ENCODE data around the gene VSIG4. TPM values are rescaled to one million over a fixed set of nuclear protein-coding genes. Genes with fewer than 3 reads are reported as not detected.

VSIG4 gene
- total and polyA plus RNA-seq, 10 of the 15 experiments (the other 5 are each of a cell fraction or from before 2014, with no cell fraction given): 0.05 to 0.36 TPM; not detected in 8

- no TSS peak for BruUV-seq (replicated peaks)
- TF ChIP-seq POLR2AphosphoS5 (IDR thresholded peaks at IDR 0.05; ENCODE audit: low read length) (no peak), SMAD5 (IDR thresholded peaks at IDR 0.05; ENCODE audit: low read depth) (no peak), SREBF1 (IDR thresholded peaks at IDR 0.05; ENCODE audit: low read length) (no peak), FOS (IDR thresholded peaks at IDR 0.05; ENCODE audit: borderline replicate concordance, extremely low read depth, insufficient read length) (no peak), TCF3 (IDR thresholded peaks at IDR 0.05; ENCODE audit: borderline replicate concordance, insufficient read depth, low read depth, low read length) (no peak), ZBTB11 (CRISPR knock-in tag; IDR thresholded peaks at IDR 0.05) (no peak), ZNF592 (IDR thresholded peaks at IDR 0.05) (no peak), RFX5 (IDR thresholded peaks at IDR 0.05; ENCODE audit: low read depth, low read length) (no peak), BHLHE40 (IDR thresholded peaks at IDR 0.05; ENCODE audit: borderline replicate concordance in 1 of 2, low read depth in 2 of 2, low read length in 1 of 2) (no peak), RUNX3 (IDR thresholded peaks at IDR 0.05; ENCODE audit: low read length) (no peak), SMC3 (IDR thresholded peaks at IDR 0.05; ENCODE audit: borderline replicate concordance, low read length) (no peak), RAD21 (IDR thresholded peaks at IDR 0.05; ENCODE audit: insufficient read depth, low read depth, low read length) (no peak), REST (IDR thresholded peaks at IDR 0.05; ENCODE audit: low read depth, low read length) (no peak)
Observed at GRCh38 chrX:66019310-66019652, 20.6 kb downstream of the VSIG4 start.

More at GRCh38 chrX:66019310-66019652, 20.6 kb downstream of the VSIG4 start:
- H3K9me3 ChIP-seq (replicated peaks; ENCODE audit: control insufficient read depth, insufficient read depth, low read length): no peaks in the 10 kb centered on the region
- FAIRE-seq (no peak), ATAC-seq (no peak), DNase-seq (ENCODE audit: low read depth, low spot score) (no peak)
- ChIA-PET CTCF (interaction anchor here (0.7 to 7.0 kb wide), 11 partner anchors 7 to 713 kb away, joined by 3 to 47 read pairs (median 6); no protein-coding TSS in a partner anchor), RAD21 (ENCODE audit: unreplicated experiment) (interaction anchor here (1.0 to 4.8 kb wide), 5 partner anchors 12 to 385 kb away, joined by 3 to 47 read pairs (median 14); no protein-coding TSS in a partner anchor), SMC1A (ENCODE audit: uncharacterized antibody, unreplicated experiment) (interaction anchor here (0.6 to 10.6 kb wide), 9 partner anchors 11 to 438 kb away, joined by 3 to 85 read pairs (median 7); partner anchors contain the start of gene VSIG4), POLR2A (interaction anchor here (3.2 kb wide), 1 partner anchor 27 kb away, joined by 18 read pairs; no protein-coding TSS in a partner anchor)
- H3K4me2 ChIP-seq (ENCODE audit: control insufficient read depth, insufficient read depth): no peak overlapping the region
- WGBS (ENCODE audit: insufficient coverage, insufficient replicate concordance, low lambda C conversion rate, missing lambda C conversion rate): 45% methylated on average over 1 of the region's 1 CpG
- in situ Hi-C loops (cut with MboI): loop anchor here (25.0 kb wide), 1 partner anchor 1807 kb away; the partner anchor contains the start of gene AMER1
- H3K9ac ChIP-seq (ENCODE audit: control insufficient read depth, insufficient read depth, low read length): no peak overlapping the region
- peak overlapping the region; percentile 35; the same call in 1 of the 2 replicates for H3K27ac ChIP-seq (ENCODE audit: control insufficient read depth, insufficient read depth)
- H3K4me1 ChIP-seq (ENCODE audit: control insufficient read depth, insufficient read depth, low read length): peaks cover 45% of the 10 kb centered on the region
- no peaks in the 10 kb centered on the region for H3K27me3 ChIP-seq (replicated peaks in 1 of 2; ENCODE audit: control insufficient read depth in 2 of 2, insufficient read depth in 2 of 2, low read length in 1 of 2)
- no peak overlapping the region for H3K4me3 ChIP-seq
- H3K36me3 ChIP-seq (ENCODE audit: control insufficient read depth in 2 of 2, insufficient read depth in 2 of 2, low read length in 1 of 2): no peaks in the 10 kb centered on the region
- H4K20me1 ChIP-seq (ENCODE audit: control insufficient read depth, insufficient read depth): no peaks in the 10 kb centered on the region
- H3K79me2 ChIP-seq (ENCODE audit: control insufficient read depth, insufficient read depth, low read length): no peaks in the 10 kb centered on the region
- intact Hi-C loops (cut with micrococcal nuclease; ENCODE audit: unreplicated experiment): loop anchor here (5.0 to 10.0 kb wide), 4 partner anchors 148 to 716 kb away; no protein-coding TSS in a partner anchor
- H2AFZ ChIP-seq (ENCODE audit: control insufficient read depth, low read depth, low read length): no peak overlapping the region

Measured in GM12878 (cell line).